PFSK-1 (cell line): ENCODE data around the gene NR3C1.

Source experiments
- POLR2AphosphoS5 ChIP-seq: IDR thresholded peaks from 2 replicates; pipeline ENCODE4 v1.6.1; 2012; ENCODE audit warnings: low read depth, mild to moderate bottlenecking, control low read depth, low read length, moderate library complexity
- SIN3A ChIP-seq: IDR thresholded peaks from 2 replicates; pipeline ENCODE4 v1.6.1; 2012; ENCODE audit warnings: mild to moderate bottlenecking, low read length, moderate library complexity, borderline replicate concordance; ENCODE audit not compliant: insufficient read depth
- TAF1 ChIP-seq: IDR thresholded peaks from 2 replicates; pipeline ENCODE4 v1.6.1; 2012; ENCODE audit warnings: low read length, control low read depth, borderline replicate concordance; ENCODE audit not compliant: insufficient read depth
- TF ChIP-seq, protein P1 (sequence below), 2 experiments: IDR thresholded peaks; 2 replicates each; pipeline versions ENCODE4 v1.6.1 to v1.8.0; 2011 to 2012; ENCODE audit warnings: low read depth in 2 of 2, low read length in 2 of 2, control low read depth in 1 of 2, inconsistent platforms in 1 of 2, mild to moderate bottlenecking in 1 of 2, moderate library complexity in 1 of 2; ENCODE audit not compliant: insufficient read depth in 1 of 2

DNA sequence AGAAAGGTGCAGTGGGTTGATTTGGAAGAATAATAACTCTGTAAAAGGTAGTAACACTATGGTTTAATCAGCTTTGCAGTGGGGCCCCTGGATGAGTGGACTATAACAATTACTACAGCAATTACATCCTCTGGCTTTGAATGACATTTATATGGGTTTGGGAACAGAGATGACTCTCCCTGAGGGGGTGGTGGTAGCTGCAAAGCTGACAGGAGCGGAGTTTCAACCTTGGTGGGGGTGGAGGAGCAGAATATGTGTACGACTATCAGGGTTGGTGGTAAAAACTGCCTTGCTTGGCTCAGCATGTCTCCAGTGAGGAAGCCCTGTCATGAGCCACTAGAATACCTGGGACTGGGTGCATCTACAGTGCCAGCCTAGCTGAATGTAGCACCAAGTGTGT, 28.3 kb upstream of the NR3C1 start:
- no peak for TF ChIP-seq TAF1
- no peak for TF ChIP-seq SIN3A
- TF ChIP-seq POLR2AphosphoS5, result no peak
- TF ChIP-seq, protein P1, sequence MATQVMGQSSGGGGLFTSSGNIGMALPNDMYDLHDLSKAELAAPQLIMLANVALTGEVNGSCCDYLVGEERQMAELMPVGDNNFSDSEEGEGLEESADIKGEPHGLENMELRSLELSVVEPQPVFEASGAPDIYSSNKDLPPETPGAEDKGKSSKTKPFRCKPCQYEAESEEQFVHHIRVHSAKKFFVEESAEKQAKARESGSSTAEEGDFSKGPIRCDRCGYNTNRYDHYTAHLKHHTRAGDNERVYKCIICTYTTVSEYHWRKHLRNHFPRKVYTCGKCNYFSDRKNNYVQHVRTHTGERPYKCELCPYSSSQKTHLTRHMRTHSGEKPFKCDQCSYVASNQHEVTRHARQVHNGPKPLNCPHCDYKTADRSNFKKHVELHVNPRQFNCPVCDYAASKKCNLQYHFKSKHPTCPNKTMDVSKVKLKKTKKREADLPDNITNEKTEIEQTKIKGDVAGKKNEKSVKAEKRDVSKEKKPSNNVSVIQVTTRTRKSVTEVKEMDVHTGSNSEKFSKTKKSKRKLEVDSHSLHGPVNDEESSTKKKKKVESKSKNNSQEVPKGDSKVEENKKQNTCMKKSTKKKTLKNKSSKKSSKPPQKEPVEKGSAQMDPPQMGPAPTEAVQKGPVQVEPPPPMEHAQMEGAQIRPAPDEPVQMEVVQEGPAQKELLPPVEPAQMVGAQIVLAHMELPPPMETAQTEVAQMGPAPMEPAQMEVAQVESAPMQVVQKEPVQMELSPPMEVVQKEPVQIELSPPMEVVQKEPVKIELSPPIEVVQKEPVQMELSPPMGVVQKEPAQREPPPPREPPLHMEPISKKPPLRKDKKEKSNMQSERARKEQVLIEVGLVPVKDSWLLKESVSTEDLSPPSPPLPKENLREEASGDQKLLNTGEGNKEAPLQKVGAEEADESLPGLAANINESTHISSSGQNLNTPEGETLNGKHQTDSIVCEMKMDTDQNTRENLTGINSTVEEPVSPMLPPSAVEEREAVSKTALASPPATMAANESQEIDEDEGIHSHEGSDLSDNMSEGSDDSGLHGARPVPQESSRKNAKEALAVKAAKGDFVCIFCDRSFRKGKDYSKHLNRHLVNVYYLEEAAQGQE (IDR thresholded peaks at IDR 0.05; ENCODE audit: insufficient read depth in 1 of 2, low read depth in 2 of 2, low read length in 2 of 2), result no peak
